GM21526 (cell line): Measurements from ENCODE around the gene MGAT1.

Experiments used
- ATAC-seq: cut with Tn5 transposase; IDR thresholded peaks from one replicate; pipeline ENCODE4 v1.9.1; 2021; ENCODE audit warnings: moderate library complexity; ENCODE audit not compliant: unreplicated experiment, low FRiP score

MGAT1 gene

GRCh38 chr5:180739271-180739670, 63.3 kb downstream of the MGAT1 start:
- ATAC-seq, result no peak

- no peak for ATAC-seq
Observed at GRCh38 chr5:180736536-180736935, 66.1 kb downstream of the MGAT1 start.
